Daoy (cell line): ENCODE data around the gene DAP. TPM values are rescaled to one million over a fixed set of nuclear protein-coding genes. Genes with fewer than 3 reads are reported as not detected.
"Not testable (repeated sequence)": the region's sequence is repeated elsewhere in the genome, so short reads cannot be mapped to it uniquely, and the experiment has no call there.

ENCODE experiments used
- DNase-seq: peaks from one replicate; pipeline ENCODE4 v3.0.0-alpha.2; 2015; ENCODE audit warnings: low read depth
- total RNA-seq: library from RNA; depleted of rRNA; stranded (reverse); fragments of >200 nt; shearing (Covaris generic); gene quantifications from 2 replicates; pipeline ENCODE4 v1.2.3, GENCODE V29; 2014

DAP gene
- total RNA-seq, 1 experiment from 2014 or later: 19.1 TPM

GRCh38 chr5:10654566-10654965 is 106.5 kb downstream of the DAP start:
- DNase-seq: no peak

GRCh38 chr5:10653751-10654400 is 107.2 kb downstream of the DAP start:
- DNase-seq: no peak

- DNase-seq: no peak
Measured at GRCh38 chr5:10653043-10653442, 108.0 kb downstream of the DAP start.

GRCh38 chr5:10652606-10653005 is 108.4 kb downstream of the DAP start:
- DNase-seq: no peak

GRCh38 chr5:10652151-10652550 is 108.9 kb downstream of the DAP start:
- no peak for DNase-seq

- DNase-seq: no peak
Measured at GRCh38 chr5:10649666-10650380, 111.2 kb downstream of the DAP start.

GRCh38 chr5:10648806-10649665 is 112.0 kb downstream of the DAP start:
- DNase-seq: no peak

- no peak for DNase-seq
Measured at GRCh38 chr5:10647640-10648039, 113.4 kb downstream of the DAP start.

- DNase-seq: no peak
Measured at GRCh38 chr5:10645671-10646070, 115.4 kb downstream of the DAP start.

- DNase-seq: no peak
Measured at GRCh38 chr5:10645146-10645545, 115.9 kb downstream of the DAP start.

- no peak for DNase-seq
Measured at GRCh38 chr5:10644192-10644591, 116.8 kb downstream of the DAP start.

GRCh38 chr5:10642367-10642766 is 118.7 kb downstream of the DAP start:
- DNase-seq: no peak

- DNase-seq: no peak
Measured at GRCh38 chr5:10639846-10640368, 121.1 kb downstream of the DAP start.

- not testable (repeated sequence) for DNase-seq
Measured at GRCh38 chr5:10638723-10639122, 122.3 kb downstream of the DAP start.

GRCh38 chr5:10637944-10638343 is 123.1 kb downstream of the DAP start:
- no peak for DNase-seq

- no peak for DNase-seq
Measured at GRCh38 chr5:10636363-10637142, 124.5 kb downstream of the DAP start.

- DNase-seq: peak; percentile 55
Measured at GRCh38 chr5:10635867-10636350, 125.1 kb downstream of the DAP start.

- DNase-seq: peak; percentile 89
Measured at GRCh38 chr5:10635257-10635866, 125.7 kb downstream of the DAP start.

- no peak for DNase-seq
Measured at GRCh38 chr5:10634562-10634961, 126.5 kb downstream of the DAP start.

- DNase-seq: no peak
Measured at GRCh38 chr5:10634050-10634449, 127.0 kb downstream of the DAP start.
